ENCODE results near the gene SLC17A9. TPM values are rescaled to one million over a fixed set of nuclear protein-coding genes. Genes with fewer than 3 reads are reported as not detected.

SLC17A9 gene
- total and polyA plus RNA-seq, 7 donors = 0.32 to 1.0 (median 0.88) TPM

GRCh38 chr20:63016514-63017075 is 64.1 kb downstream of the SLC17A9 start:
- H3K36me3 ChIP-seq (ENCODE audit: insufficient read depth in 1 of 2, low read depth in 1 of 2) = no peaks in the 10 kb centered on the region
- H3K4me3 ChIP-seq = no peak overlapping the region
- H3K4me1 ChIP-seq = no peaks in the 10 kb centered on the region
- H3K27me3 ChIP-seq (ENCODE audit: insufficient read depth in 3 of 3, low read length in 2 of 3) = peaks cover 0 to 83% (median 34%) of the 10 kb centered on the region in 3 donors
- TF ChIP-seq CTCF (IDR thresholded peaks at IDR 0.05) = no peak
- ATAC-seq = no peak
- DNase-seq = peak in 1 of 2 donors; percentile 30
- peaks cover 6% of the 10 kb centered on the region for H3K9me3 ChIP-seq
- intact Hi-C loops (cut with DNase I) = no loop called here
- no peak overlapping the region for H3K27ac ChIP-seq
- 75 to 84% (median 78%) methylated on average over 14 of the region's 14 CpGs for WGBS, 3 donors

- H3K9me3 ChIP-seq = peaks cover 6% of the 10 kb centered on the region
- H3K4me3 ChIP-seq = no peak overlapping the region
- DNase-seq (peak in 1 of 2 donors; percentile 32), ATAC-seq (peak in 1 of 4 donors; percentile 22)
- TF ChIP-seq CTCF (IDR thresholded peaks at IDR 0.05) = no peak
- 73 to 78% (median 76%) methylated on average over 20 to 22 of the region's 22 CpGs for WGBS, 3 donors
- H3K27ac ChIP-seq = no peak overlapping the region
- no peaks in the 10 kb centered on the region for H3K4me1 ChIP-seq
- H3K27me3 ChIP-seq (ENCODE audit: insufficient read depth in 3 of 3, low read length in 2 of 3) = peaks cover 0 to 84% (median 34%) of the 10 kb centered on the region in 3 donors
- H3K36me3 ChIP-seq (ENCODE audit: insufficient read depth in 1 of 2, low read depth in 1 of 2) = no peaks in the 10 kb centered on the region
- intact Hi-C loops (cut with DNase I) = no loop called here
Observed at GRCh38 chr20:63017076-63017825, 64.7 kb downstream of the SLC17A9 start.

GRCh38 chr20:63017826-63018411 is 65.4 kb downstream of the SLC17A9 start:
- TF ChIP-seq CTCF (IDR thresholded peaks at IDR 0.05) = no peak
- 85 to 87% (median 86%) methylated on average over 25 of the region's 25 CpGs for WGBS, 3 donors
- intact Hi-C loops (cut with DNase I) = no loop called here
- H3K4me1 ChIP-seq = no peaks in the 10 kb centered on the region
- H3K27ac ChIP-seq = no peak overlapping the region
- peaks cover 0 to 84% (median 36%) of the 10 kb centered on the region in 3 donors for H3K27me3 ChIP-seq (ENCODE audit: insufficient read depth in 3 of 3, low read length in 2 of 3)
- ATAC-seq (no peak), DNase-seq (peak in 1 of 2 donors; percentile 46)
- peaks cover 6% of the 10 kb centered on the region for H3K9me3 ChIP-seq
- H3K36me3 ChIP-seq (ENCODE audit: insufficient read depth in 1 of 2, low read depth in 1 of 2) = no peaks in the 10 kb centered on the region
- no peak overlapping the region for H3K4me3 ChIP-seq

Other genes with a start within 250 kb of the SLC17A9 start
- under 1 TPM in 1 of 4 donors, not detected in 3; 0.08 TPM for gene NTSR1, start 243.9 kb upstream of the SLC17A9 start, total RNA-seq
- under 1 TPM; 0.01 to 0.07 (median 0.04) TPM for gene NTSR1, start 243.9 kb upstream of the SLC17A9 start, polyA plus RNA-seq
- 1 to 10 TPM; 5.1 to 7.2 (median 5.7) TPM for gene MRGBP, start 156.2 kb upstream of the SLC17A9 start, total RNA-seq
- 10 to 100 TPM in 1 of 3 donors, 1 to 10 TPM in 2; 6.5 to 11.4 (median 7.8) TPM for gene MRGBP, start 156.2 kb upstream of the SLC17A9 start, polyA plus RNA-seq
- gene OGFR, start 147.9 kb upstream of the SLC17A9 start, total RNA-seq = 10 to 100 TPM; 17.3 to 20.9 (median 19.4) TPM
- 10 to 100 TPM; 11.6 to 21.6 (median 15.5) TPM for gene OGFR, start 147.9 kb upstream of the SLC17A9 start, polyA plus RNA-seq
- under 1 TPM in 3 of 4 donors, not detected in 1; 0.27 to 0.67 (median 0.40) TPM for gene COL9A3, start 135.7 kb upstream of the SLC17A9 start, total RNA-seq
- gene COL9A3, start 135.7 kb upstream of the SLC17A9 start, polyA plus RNA-seq = under 1 TPM; 0.51 to 0.86 (median 0.67) TPM
- gene TCFL5, start 90.9 kb upstream of the SLC17A9 start, total RNA-seq = 1 to 10 TPM; 3.6 to 5.2 (median 4.1) TPM
- gene TCFL5, start 90.9 kb upstream of the SLC17A9 start, polyA plus RNA-seq = 1 to 10 TPM; 2.3 to 4.3 (median 2.8) TPM
- 10 to 100 TPM; 23.0 to 32.4 (median 27.9) TPM for gene DIDO1, start 26.2 kb upstream of the SLC17A9 start, total RNA-seq
- gene DIDO1, start 26.2 kb upstream of the SLC17A9 start, polyA plus RNA-seq = 10 to 100 TPM in 2 of 3 donors, 1 to 10 TPM in 1; 10.0 to 23.9 (median 12.7) TPM
- 10 to 100 TPM; 12.8 to 14.9 (median 14.3) TPM for gene GID8, start 14.6 kb upstream of the SLC17A9 start, total RNA-seq
- gene GID8, start 14.6 kb upstream of the SLC17A9 start, polyA plus RNA-seq = 10 to 100 TPM in 2 of 3 donors, 1 to 10 TPM in 1; 7.3 to 15.9 (median 14.2) TPM
- gene BHLHE23, start 54.3 kb downstream of the SLC17A9 start, total RNA-seq = not detected
- not detected for gene BHLHE23, start 54.3 kb downstream of the SLC17A9 start, polyA plus RNA-seq

All from psoas muscle (tissue), 8 donors.